ENCODE data around the gene TMEM132A. TPM values are rescaled to one million over a fixed set of nuclear protein-coding genes. Genes with fewer than 3 reads are reported as not detected.

Gene TMEM132A
- total and polyA plus RNA-seq, 2 donors (not counting 1 experiment from before 2014, with no cell fraction given), result 6.9 to 13.2 TPM

- no peak overlapping the region for H2AFZ ChIP-seq (ENCODE audit: low read length)
- DNase-seq (ENCODE audit: low read depth in 2 of 2), result no peak
- no peak overlapping the region for H3K27ac ChIP-seq (ENCODE audit: insufficient read depth, low read length)
- no peaks in the 10 kb centered on the region for H3K4me1 ChIP-seq (ENCODE audit: control insufficient read depth, extremely low read depth, insufficient read depth, low read length)
- no peaks in the 10 kb centered on the region for H3K27me3 ChIP-seq (ENCODE audit: control insufficient read depth, insufficient read depth, low read length)
- no peak overlapping the region for H3K9ac ChIP-seq (ENCODE audit: insufficient read depth, low read length)
- H3K4me3 ChIP-seq (replicated peaks in 1 of 4; ENCODE audit: control extremely low read depth in 1 of 4, insufficient read depth in 1 of 4, low read depth in 3 of 4, low read length in 4 of 4), result no peak overlapping the region
- TF ChIP-seq CTCF (conservative IDR thresholded peaks at IDR 0.05 in 1 of 2, IDR thresholded peaks at IDR 0.05 in 1 of 2; ENCODE audit: low read depth in 1 of 2, low read length in 2 of 2) (no peak), EZH2 (IDR thresholded peaks at IDR 0.05; ENCODE audit: low read length, missing control alignments) (no peak)
- H3K36me3 ChIP-seq (ENCODE audit: control insufficient read depth, insufficient read depth, low read length), result peaks cover 5% of the 10 kb centered on the region
- no peaks in the 10 kb centered on the region for H3K9me3 ChIP-seq (ENCODE audit: control insufficient read depth, insufficient read depth, low read depth, low read length)
- no peak overlapping the region for H3K4me2 ChIP-seq (ENCODE audit: extremely low read depth, insufficient read depth, low read length)
- no peaks in the 10 kb centered on the region for H3K79me2 ChIP-seq (ENCODE audit: control insufficient read depth, insufficient read depth, low read length)
- no peaks in the 10 kb centered on the region for H4K20me1 ChIP-seq (ENCODE audit: control insufficient read depth, extremely low read depth, insufficient read depth, low read length)
Observed at GRCh38 chr11:60889869-60890311, 34.4 kb upstream of the TMEM132A start.

- Histone ChIP-seq H3K4me2 (ENCODE audit: extremely low read depth, insufficient read depth, low read length) (no peak overlapping the region), H3K9me3 (ENCODE audit: control insufficient read depth, insufficient read depth, low read depth, low read length) (no peaks in the 10 kb centered on the region), H3K4me3 (replicated peaks in 1 of 4; ENCODE audit: control extremely low read depth in 1 of 4, insufficient read depth in 1 of 4, low read depth in 3 of 4, low read length in 4 of 4) (no peak overlapping the region), H3K36me3 (ENCODE audit: control insufficient read depth, insufficient read depth, low read length) (peaks cover 5% of the 10 kb centered on the region), H3K27me3 (ENCODE audit: control insufficient read depth, insufficient read depth, low read length) (no peaks in the 10 kb centered on the region), H2AFZ (ENCODE audit: low read length) (no peak overlapping the region), H4K20me1 (ENCODE audit: control insufficient read depth, extremely low read depth, insufficient read depth, low read length) (no peaks in the 10 kb centered on the region), H3K27ac (ENCODE audit: insufficient read depth, low read length) (no peak overlapping the region), H3K79me2 (ENCODE audit: control insufficient read depth, insufficient read depth, low read length) (no peaks in the 10 kb centered on the region), H3K4me1 (ENCODE audit: control insufficient read depth, extremely low read depth, insufficient read depth, low read length) (no peaks in the 10 kb centered on the region), H3K9ac (ENCODE audit: insufficient read depth, low read length) (no peak overlapping the region)
- no peak for DNase-seq (ENCODE audit: low read depth in 2 of 2)
- no peak for TF ChIP-seq EZH2 (IDR thresholded peaks at IDR 0.05; ENCODE audit: low read length, missing control alignments)
- TF ChIP-seq CTCF (conservative IDR thresholded peaks at IDR 0.05 in 1 of 2, IDR thresholded peaks at IDR 0.05 in 1 of 2; ENCODE audit: low read depth in 1 of 2, low read length in 2 of 2), result no peak
Observed at GRCh38 chr11:60890696-60891095, 33.6 kb upstream of the TMEM132A start.

- Histone ChIP-seq H3K4me2 (ENCODE audit: extremely low read depth, insufficient read depth, low read length) (no peak overlapping the region), H3K27ac (ENCODE audit: insufficient read depth, low read length) (no peak overlapping the region), H2AFZ (ENCODE audit: low read length) (no peak overlapping the region), H3K9me3 (ENCODE audit: control insufficient read depth, insufficient read depth, low read depth, low read length) (no peaks in the 10 kb centered on the region), H3K79me2 (ENCODE audit: control insufficient read depth, insufficient read depth, low read length) (no peaks in the 10 kb centered on the region), H3K9ac (ENCODE audit: insufficient read depth, low read length) (no peak overlapping the region), H3K4me1 (ENCODE audit: control insufficient read depth, extremely low read depth, insufficient read depth, low read length) (no peaks in the 10 kb centered on the region), H3K27me3 (ENCODE audit: control insufficient read depth, insufficient read depth, low read length) (no peaks in the 10 kb centered on the region), H4K20me1 (ENCODE audit: control insufficient read depth, extremely low read depth, insufficient read depth, low read length) (no peaks in the 10 kb centered on the region), H3K36me3 (ENCODE audit: control insufficient read depth, insufficient read depth, low read length) (peaks cover 5% of the 10 kb centered on the region), H3K4me3 (replicated peaks in 1 of 4; ENCODE audit: control extremely low read depth in 1 of 4, insufficient read depth in 1 of 4, low read depth in 3 of 4, low read length in 4 of 4) (no peak overlapping the region)
- peak; percentile 35 to 36 for DNase-seq (ENCODE audit: low read depth in 2 of 2)
- TF ChIP-seq CTCF (conservative IDR thresholded peaks at IDR 0.05 in 1 of 2, IDR thresholded peaks at IDR 0.05 in 1 of 2; ENCODE audit: low read depth in 1 of 2, low read length in 2 of 2) (no peak), EZH2 (IDR thresholded peaks at IDR 0.05; ENCODE audit: low read length, missing control alignments) (no peak)
Observed at GRCh38 chr11:60891103-60891741, 33.0 kb upstream of the TMEM132A start.
